Measurements from ENCODE around the gene PLXDC1.

DNA sequence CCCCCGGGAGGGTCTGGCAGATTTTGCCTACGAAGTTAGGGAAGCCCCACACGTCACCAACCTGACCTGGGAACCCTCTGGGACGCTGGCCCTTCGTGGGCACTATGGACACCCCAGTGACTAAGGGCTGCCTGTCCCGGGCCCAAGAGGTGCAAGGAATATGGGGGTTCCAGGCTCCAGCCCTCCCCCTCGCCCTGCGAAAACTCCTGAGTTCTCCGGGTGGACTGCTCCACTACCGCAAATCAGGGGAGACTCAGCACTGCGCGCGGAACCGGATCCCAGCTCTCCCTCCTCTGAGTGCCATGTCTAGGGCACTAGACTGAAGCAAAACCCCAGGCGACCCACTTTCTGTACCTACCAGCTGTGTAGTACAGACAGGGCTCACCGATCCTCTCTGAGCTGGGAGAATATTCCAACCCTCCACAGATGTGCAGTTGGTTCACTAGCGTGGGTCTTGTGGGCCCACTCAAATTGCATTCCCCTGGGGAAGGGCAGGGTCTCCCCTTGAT, 14.5 kb upstream of the PLXDC1 start, which contains the start of gene ARL5C:
- TF ChIP-seq, protein P1, sequence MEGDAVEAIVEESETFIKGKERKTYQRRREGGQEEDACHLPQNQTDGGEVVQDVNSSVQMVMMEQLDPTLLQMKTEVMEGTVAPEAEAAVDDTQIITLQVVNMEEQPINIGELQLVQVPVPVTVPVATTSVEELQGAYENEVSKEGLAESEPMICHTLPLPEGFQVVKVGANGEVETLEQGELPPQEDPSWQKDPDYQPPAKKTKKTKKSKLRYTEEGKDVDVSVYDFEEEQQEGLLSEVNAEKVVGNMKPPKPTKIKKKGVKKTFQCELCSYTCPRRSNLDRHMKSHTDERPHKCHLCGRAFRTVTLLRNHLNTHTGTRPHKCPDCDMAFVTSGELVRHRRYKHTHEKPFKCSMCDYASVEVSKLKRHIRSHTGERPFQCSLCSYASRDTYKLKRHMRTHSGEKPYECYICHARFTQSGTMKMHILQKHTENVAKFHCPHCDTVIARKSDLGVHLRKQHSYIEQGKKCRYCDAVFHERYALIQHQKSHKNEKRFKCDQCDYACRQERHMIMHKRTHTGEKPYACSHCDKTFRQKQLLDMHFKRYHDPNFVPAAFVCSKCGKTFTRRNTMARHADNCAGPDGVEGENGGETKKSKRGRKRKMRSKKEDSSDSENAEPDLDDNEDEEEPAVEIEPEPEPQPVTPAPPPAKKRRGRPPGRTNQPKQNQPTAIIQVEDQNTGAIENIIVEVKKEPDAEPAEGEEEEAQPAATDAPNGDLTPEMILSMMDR (IDR thresholded peaks at IDR 0.05) = no peak
- TF ChIP-seq EZH2phosphoT487 (IDR thresholded peaks at IDR 0.05) = no peak

All from neural progenitor cell (in vitro differentiated cells).